CD4-positive, alpha-beta T cell (primary cell): Measurements from ENCODE around the gene ARGLU1. TPM values are rescaled to one million over a fixed set of nuclear protein-coding genes. Genes with fewer than 3 reads are reported as not detected.

ENCODE experiments used
- ATAC-seq: fragments of 200-7000 bp; cut with Tn5 transposase; one replicate; pipeline ENCODE4 v1.10.0; 2022; ENCODE audit warnings: mild to moderate bottlenecking; ENCODE audit not compliant: poor library complexity
- CTCF ChIA-PET: fragments of 350-600 bp; sonication (Branson Sonifier 250); formaldehyde crosslinking; loops from one replicate; lab custom pipeline; 2021; ENCODE audit warnings: antibody characterized with exemption, inconsistent platforms; lab: Charles Lee
- POLR2A ChIA-PET: fragments of 350-600 bp; sonication (Branson Sonifier 250); formaldehyde crosslinking; loops from one replicate; lab custom pipeline; 2021; ENCODE audit warnings: antibody characterized with exemption, inconsistent platforms; lab: Charles Lee
- DNase-seq, 14 experiments: peaks; one replicate each; pipeline ENCODE4 v3.0.0-alpha.2; 2013 to 2020; ENCODE audit warnings: mixed read lengths in 2 of 14
- H3K27ac ChIP-seq, 2 donors: one replicate each; pipeline versions ENCODE4 v1.5.1 to v1.7.0; 2013; ENCODE audit warnings: low read length in 2 of 2, low read depth in 1 of 2, mild to moderate bottlenecking in 1 of 2
- H3K27me3 ChIP-seq, 2 experiments: 1 replicate in 1 of 2; 2 replicates in 1 of 2; pipeline versions ENCODE4 v1.6.1 to v1.7.0; 2013; ENCODE audit warnings: low read length in 2 of 2, control low read depth in 1 of 2, mild to moderate bottlenecking in 1 of 2, moderate library complexity in 1 of 2; ENCODE audit not compliant: insufficient read depth in 2 of 2, control insufficient read depth in 1 of 2
- H3K36me3 ChIP-seq: one replicate; pipeline ENCODE4 v1.6.1; 2013; ENCODE audit warnings: low read length, control low read depth; ENCODE audit not compliant: insufficient read depth
- H3K4me1 ChIP-seq: one replicate; pipeline ENCODE4 v1.6.1; 2013; ENCODE audit warnings: low read length, control low read depth; ENCODE audit not compliant: insufficient read depth
- H3K4me3 ChIP-seq: one replicate; pipeline ENCODE4 v1.5.1; 2013; ENCODE audit warnings: mild to moderate bottlenecking, low read length, moderate library complexity
- H3K9me3 ChIP-seq, 2 experiments: 1 replicate in 1 of 2; 2 replicates in 1 of 2; pipeline versions ENCODE4 v1.6.1 to v1.7.0; 2013; ENCODE audit warnings: low read length in 2 of 2, mild to moderate bottlenecking in 2 of 2, control low read depth in 1 of 2, moderate library complexity in 1 of 2; ENCODE audit not compliant: control insufficient read depth in 1 of 2, insufficient read depth in 1 of 2
- H3K27ac Mint-ChIP-seq: one replicate; pipeline ENCODE4 v1.8.0; 2020; ENCODE audit warnings: mixed read lengths
- H3K27me3 Mint-ChIP-seq: one replicate; pipeline ENCODE4 v1.8.0; 2021; ENCODE audit warnings: mixed read lengths
- H3K36me3 Mint-ChIP-seq: one replicate; pipeline ENCODE4 v1.8.0; 2021; ENCODE audit warnings: low read depth, mixed read lengths
- H3K4me1 Mint-ChIP-seq: one replicate; pipeline ENCODE4 v1.8.0; 2021; ENCODE audit warnings: low read depth, mixed read lengths
- H3K4me3 Mint-ChIP-seq: one replicate; pipeline ENCODE4 v1.8.0; 2020; ENCODE audit warnings: mild to moderate bottlenecking, mixed read lengths
- H3K9me3 Mint-ChIP-seq: one replicate; pipeline ENCODE4 v1.8.0; 2020; ENCODE audit warnings: mixed read lengths
- intact Hi-C, 2 experiments: fragments of 100-400 bp; cut with DNase I in 1 of 2; cut with micrococcal nuclease in 1 of 2; formaldehyde crosslinking; loops; one replicate each; pipeline versions ENCODE4 v1.15.1 to v1.9.0; 2023 to 2025; cut with DNase I, micrococcal nuclease
- total RNA-seq, 174 experiments: library from RNA in 2 of 174; stranded (reverse) in 2 of 174; gene quantifications; one replicate each; pipeline ENCODE4 v1.2.3 and lab custom pipeline; 2021 to 2026
- TF ChIP-seq, protein P1 (sequence below): fragments of 200-600 bp; IDR thresholded peaks from one replicate; pipeline ENCODE4 v1.8.0; 2022; ENCODE audit warnings: antibody characterized with exemption, mild to moderate bottlenecking

The ARGLU1 gene
- total RNA-seq, 2 experiments from 2014 or later, result 146 to 152 TPM

GRCh38 chr13:106517109-106517847, 50.7 kb downstream of the ARGLU1 start:
- Mint-ChIP-seq H3K9me3 (no peaks in the 10 kb centered on the region), H3K4me3 (no peak overlapping the region), H3K27me3 (peaks cover 52% of the 10 kb centered on the region), H3K27ac (no peak overlapping the region), H3K4me1 (no peaks in the 10 kb centered on the region), H3K36me3 (no peaks in the 10 kb centered on the region)
- Histone ChIP-seq H3K36me3 (no peaks in the 10 kb centered on the region), H3K27ac (no peak overlapping the region), H3K4me1 (no peaks in the 10 kb centered on the region), H3K4me3 (no peak overlapping the region), H3K9me3 (no peaks in the 10 kb centered on the region), H3K27me3 (peaks cover 4 to 7% of the 10 kb centered on the region in 2 experiments)
- ChIA-PET POLR2A (no interaction called here), CTCF (no interaction called here)
- TF ChIP-seq, protein P1, sequence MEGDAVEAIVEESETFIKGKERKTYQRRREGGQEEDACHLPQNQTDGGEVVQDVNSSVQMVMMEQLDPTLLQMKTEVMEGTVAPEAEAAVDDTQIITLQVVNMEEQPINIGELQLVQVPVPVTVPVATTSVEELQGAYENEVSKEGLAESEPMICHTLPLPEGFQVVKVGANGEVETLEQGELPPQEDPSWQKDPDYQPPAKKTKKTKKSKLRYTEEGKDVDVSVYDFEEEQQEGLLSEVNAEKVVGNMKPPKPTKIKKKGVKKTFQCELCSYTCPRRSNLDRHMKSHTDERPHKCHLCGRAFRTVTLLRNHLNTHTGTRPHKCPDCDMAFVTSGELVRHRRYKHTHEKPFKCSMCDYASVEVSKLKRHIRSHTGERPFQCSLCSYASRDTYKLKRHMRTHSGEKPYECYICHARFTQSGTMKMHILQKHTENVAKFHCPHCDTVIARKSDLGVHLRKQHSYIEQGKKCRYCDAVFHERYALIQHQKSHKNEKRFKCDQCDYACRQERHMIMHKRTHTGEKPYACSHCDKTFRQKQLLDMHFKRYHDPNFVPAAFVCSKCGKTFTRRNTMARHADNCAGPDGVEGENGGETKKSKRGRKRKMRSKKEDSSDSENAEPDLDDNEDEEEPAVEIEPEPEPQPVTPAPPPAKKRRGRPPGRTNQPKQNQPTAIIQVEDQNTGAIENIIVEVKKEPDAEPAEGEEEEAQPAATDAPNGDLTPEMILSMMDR, result no peak
- no peak for DNase-seq
- no peak for ATAC-seq
- intact Hi-C loops, result no loop called here

DNA sequence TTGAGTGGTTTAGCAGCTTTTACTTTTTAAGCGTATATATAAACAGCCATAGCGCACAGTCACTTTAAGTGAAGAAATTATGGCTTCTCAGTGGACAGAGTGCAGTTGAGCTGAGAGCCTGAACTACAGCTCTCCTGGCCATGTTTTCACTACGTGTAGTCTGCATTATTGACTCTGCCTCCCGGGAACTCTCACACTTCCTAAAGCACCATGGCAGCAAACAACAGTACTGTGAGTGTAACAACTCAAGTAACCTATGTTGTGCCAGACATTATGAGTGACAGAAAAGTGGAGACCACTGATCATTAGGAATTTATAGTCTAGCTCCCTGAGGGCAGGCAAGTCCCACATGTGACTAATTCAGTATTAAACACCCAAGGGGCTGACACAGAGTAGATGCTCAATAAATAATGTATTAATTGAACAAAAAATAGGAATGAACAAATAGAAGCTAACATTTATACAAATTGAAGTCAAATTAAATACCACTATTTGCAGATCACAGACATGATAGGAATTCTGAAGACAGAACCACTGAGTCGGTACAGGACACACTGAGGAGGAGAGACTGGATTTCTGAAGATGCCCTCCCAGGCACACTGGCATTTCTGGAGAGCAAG, 52.2 kb downstream of the ARGLU1 start:
- TF ChIP-seq, protein P1, result no peak
- Mint-ChIP-seq H3K4me3 (no peak overlapping the region), H3K27me3 (peaks cover 44% of the 10 kb centered on the region), H3K36me3 (no peaks in the 10 kb centered on the region), H3K27ac (no peak overlapping the region), H3K9me3 (no peaks in the 10 kb centered on the region), H3K4me1 (no peaks in the 10 kb centered on the region)
- Histone ChIP-seq H3K4me3 (no peak overlapping the region), H3K9me3 (no peaks in the 10 kb centered on the region), H3K27me3 (peaks cover 4 to 7% of the 10 kb centered on the region in 2 experiments), H3K27ac (no peak overlapping the region), H3K4me1 (no peaks in the 10 kb centered on the region), H3K36me3 (no peaks in the 10 kb centered on the region)
- intact Hi-C loops, result no loop called here
- ChIA-PET POLR2A (no interaction called here), CTCF (no interaction called here)
- ATAC-seq (no peak), DNase-seq (no peak)

- Histone ChIP-seq H3K9me3 (no peaks in the 10 kb centered on the region), H3K27me3 (peaks cover 4 to 7% of the 10 kb centered on the region in 2 experiments), H3K4me3 (no peak overlapping the region), H3K36me3 (no peaks in the 10 kb centered on the region), H3K27ac (no peak overlapping the region), H3K4me1 (no peaks in the 10 kb centered on the region)
- Mint-ChIP-seq H3K27ac (no peak overlapping the region), H3K4me3 (no peak overlapping the region), H3K4me1 (no peaks in the 10 kb centered on the region), H3K36me3 (no peaks in the 10 kb centered on the region), H3K27me3 (peaks cover 39% of the 10 kb centered on the region), H3K9me3 (no peaks in the 10 kb centered on the region)
- TF ChIP-seq, protein P1, result no peak
- POLR2A ChIA-PET, result interaction anchor here (0.6 kb wide), 2 partner anchors 21 to 607 kb away, joined by 3 read pairs; no protein-coding TSS in a partner anchor
- intact Hi-C loops, result no loop called here
- ATAC-seq, result no peak
- no peak for DNase-seq
- CTCF ChIA-PET, result no interaction called here
These were observed 52.9 kb downstream of the ARGLU1 start for GRCh38 chr13:106514928-106515634.
